GOT3 (cell line): ENCODE data around the gene ACTRT3.

Experiments used
- DNase-seq: peaks from one replicate; lab custom pipeline; 2025; ENCODE audit warnings: mixed read lengths; lab: John Stamatoyannopoulos, UW

Gene ACTRT3

DNA sequence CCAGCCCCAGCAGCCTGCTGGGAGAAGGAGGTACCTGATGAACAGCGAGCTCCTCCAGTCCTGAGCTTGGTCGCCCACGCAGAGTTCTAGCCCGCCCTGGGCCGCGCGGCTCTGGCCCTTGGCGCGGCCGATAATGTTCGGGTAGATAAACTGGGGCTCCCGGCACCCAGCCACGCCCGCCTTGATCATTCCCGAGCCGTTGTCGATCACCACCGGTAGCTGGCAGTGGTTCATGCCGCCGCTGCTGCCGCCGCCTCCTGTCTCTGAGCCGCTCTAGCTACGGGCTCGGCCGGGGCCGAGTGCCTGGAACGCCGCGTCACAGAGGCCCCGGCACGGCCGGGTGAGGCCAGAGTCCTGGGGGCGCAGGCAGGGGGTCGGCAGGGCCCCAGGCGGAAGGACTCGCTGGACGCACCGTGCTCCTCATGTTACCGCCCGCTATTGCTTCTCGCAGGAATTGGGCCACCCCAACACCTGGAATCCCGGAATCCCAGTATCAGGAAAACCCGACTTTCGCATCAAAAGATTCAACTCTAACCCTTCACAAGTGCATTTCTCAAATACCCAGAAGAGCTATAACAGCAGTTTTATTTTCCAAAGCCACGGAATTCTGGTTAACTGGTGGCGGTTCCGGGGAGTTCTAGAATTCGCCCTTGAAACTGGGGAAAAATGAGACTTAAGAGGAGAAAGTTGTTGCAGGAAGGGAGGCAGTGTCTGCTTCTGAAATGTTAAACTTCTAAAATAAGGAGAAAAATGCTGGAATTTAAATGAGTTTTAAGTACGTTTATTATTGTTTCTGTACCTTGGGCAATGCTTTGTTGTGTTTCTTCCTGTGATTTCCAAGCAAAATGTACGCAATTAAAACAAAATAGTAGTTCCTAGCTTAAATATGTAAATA is at the start of gene ACTRT3:
Gene ACTRT3, minus strand, starts transcription at position 275 of the 895 bp plus-strand sequence. Its CDS starts 41 bp downstream, at position 234.
- DNase-seq: peak; percentile 52

DNA sequence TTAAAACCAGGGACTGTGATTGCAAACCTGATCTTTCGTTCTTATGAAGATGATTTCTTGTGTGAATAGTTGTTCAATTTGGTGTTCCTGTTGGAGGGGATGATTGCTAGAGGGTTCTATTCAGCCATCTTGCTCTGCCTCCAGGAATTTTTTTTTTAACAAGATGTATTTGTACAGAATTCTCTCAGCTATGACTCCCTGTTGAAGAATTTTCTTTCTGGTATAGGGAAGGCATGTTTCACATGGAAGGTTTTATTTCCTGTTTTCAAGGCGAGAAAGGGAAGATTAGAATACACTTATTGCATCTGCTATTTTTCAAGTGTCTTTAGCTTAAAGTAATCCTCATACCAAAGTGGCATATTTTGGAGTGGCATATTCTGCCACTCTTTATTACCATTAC is 49.0 kb upstream of the ACTRT3 start:
- no peak for DNase-seq

DNA sequence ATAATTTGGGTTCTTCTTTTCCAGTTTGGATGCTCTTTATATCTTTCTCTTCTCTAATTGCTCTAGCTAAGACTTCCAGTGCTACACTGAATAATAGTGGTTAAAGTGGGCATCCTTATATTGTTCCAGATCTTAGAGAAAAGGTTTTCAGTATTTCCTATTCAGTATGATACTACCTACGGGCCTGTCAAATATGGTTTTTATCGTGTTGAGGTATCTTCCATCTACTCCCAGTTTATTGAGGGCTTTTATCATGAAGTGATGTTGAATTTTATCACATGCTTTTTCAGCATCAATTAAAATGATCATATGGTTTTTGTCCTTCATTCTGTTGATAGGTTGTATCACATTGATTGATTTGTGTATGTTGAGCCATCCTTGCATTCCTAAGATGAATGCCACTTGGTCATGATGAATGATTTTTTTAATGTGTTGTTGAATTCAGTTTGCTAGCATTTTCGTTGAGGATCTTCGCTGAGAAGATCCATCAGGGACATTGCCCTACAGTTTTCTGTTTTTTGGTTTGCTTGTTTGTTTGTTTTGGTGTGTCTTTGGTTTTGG is 46.3 kb upstream of the ACTRT3 start:
- DNase-seq: no peak

DNA sequence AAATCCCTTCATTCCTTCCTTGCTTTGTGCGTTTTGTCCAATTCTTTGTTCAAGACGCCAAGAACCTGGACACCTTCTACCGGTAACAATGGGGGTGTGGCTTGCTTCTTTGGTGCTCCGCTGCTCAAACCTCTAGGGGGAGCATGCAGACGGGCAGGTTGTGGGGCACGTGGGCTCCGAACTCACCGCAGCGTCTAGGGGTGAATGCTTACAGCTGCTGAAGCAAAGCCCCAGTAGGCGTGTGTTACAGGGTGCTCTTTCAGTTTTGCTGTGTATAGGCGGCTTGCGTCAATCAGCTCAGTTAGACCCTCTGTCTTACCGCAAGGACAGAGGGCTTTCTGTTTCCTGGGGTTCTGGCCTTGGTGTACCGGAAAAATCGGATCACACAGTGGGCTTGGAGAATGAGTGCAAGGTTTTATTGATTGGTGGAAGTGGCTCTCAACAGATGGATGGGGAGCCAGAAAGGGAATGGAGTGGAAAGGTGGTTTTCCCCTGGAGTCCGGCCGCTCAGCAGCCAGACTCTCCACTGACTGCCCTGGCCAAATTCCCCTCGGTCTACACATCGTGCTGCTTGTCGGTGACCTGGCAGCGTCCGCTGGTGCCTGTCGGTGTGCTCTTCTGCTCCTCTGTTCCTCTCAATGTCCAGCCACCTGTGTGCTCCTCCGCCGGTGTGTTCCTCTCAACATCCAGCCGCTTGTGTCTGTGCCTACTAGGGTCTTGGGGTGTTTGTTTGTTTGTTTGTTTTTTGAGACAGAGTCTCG is 44.6 kb upstream of the ACTRT3 start:
- DNase-seq: no peak

DNA sequence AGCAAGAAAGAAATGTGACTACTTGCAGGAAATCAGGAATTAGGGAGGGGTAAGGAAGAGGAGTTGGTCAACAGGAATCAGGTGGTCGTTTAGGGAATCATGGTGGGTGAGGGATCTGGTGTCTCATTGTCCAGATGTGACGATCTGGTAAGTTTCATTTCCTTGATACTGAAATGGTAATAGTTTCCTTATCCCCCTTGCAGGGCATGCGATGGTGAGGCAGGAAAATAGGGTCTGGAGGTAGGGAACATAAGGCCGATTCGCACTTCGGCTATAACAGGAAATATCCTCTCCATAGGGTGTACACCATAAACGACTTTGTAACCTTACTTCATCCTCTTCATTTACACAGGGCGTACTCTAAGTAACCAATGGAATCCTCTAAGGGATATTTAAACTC is 43.9 kb upstream of the ACTRT3 start:
- DNase-seq: no peak

DNA sequence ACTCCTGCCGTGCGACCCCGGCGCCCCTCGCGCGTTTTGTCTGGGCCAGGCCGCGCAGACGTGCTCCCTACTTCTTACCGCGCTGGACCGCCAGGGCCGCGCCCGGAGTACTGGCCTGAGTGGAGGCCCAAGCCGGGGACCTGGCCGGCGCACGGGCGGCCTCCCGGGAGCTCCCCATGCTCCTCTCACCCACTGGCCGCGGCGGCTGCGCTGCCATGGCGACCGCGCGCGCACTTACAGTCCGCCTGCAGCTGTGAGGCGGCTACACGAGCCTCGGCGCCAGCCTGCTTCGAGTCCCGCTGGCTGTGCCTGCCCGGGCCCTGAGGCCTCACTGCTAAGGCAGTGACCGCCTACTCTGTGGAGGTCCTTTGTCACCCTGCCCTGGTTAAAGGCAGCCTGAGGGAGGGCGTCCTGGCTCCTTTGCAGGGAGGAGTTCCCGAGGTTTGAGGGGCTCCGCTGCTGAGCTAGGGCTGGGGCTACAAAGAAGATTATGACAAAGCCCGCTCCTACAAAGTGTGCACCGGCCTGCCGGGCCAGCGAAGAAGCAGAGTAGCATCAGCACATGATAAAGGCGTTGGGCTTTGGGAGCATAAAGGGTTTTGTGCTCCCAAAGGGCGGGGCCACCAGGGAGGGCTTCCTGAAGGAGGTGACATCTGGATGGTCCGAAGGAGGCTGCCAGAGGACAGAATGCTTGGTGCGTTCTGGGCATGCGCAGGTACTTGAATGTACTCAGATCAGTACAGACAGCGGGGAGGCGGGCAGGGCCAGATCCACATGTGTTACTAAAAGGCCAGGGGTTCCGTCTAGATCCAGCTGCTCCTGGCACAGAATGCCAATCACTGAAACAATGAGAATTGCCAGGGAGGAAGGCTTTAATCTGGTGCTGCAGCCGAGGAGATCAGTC is 43.2 kb upstream of the ACTRT3 start, which contains the start of the genes LRRC34 and LRRIQ4:
Gene LRRC34, minus strand, starts transcription at position 573 of the 904 bp plus-strand sequence. Its CDS starts 356 bp downstream, at position 217.
Gene LRRIQ4, plus strand, starts transcription at position 539 of the 904 bp plus-strand sequence. CDS start 9,052 bp downstream, outside the sequence.
- DNase-seq: peak; percentile 52

DNA sequence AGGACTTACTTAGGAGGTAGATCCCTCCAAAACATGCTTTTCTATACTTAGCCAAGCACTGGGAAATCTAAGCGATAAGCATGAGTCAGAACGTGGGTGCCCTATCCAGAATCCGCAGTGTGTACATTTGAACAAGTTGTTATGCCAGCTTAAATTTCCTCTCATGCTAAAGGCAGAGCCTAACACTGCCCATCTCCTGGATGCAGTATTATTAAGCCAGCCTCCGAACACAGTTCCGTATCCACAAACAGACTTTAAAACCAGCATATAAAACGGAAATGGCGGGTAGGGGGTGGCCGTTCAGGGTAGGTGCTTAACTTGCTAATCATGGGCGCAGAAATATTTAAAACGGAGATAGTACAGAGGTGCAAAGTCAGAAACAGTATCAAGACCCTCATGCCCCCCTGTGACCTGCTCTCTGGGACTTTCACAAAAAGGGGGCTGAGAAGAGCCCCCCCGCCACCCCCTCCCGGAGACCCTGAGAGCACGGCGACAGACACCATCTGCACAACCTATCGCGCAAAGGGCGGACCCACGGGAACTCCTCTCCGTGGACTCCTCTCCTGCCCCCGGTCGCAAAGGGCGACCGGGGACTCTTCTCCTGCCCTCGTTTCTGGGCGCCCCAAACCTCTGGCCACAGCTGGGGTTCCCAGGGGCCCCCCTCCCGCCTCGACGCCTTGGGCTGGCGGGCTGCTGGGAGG is 42.4 kb upstream of the ACTRT3 start:
- DNase-seq: no peak

DNA sequence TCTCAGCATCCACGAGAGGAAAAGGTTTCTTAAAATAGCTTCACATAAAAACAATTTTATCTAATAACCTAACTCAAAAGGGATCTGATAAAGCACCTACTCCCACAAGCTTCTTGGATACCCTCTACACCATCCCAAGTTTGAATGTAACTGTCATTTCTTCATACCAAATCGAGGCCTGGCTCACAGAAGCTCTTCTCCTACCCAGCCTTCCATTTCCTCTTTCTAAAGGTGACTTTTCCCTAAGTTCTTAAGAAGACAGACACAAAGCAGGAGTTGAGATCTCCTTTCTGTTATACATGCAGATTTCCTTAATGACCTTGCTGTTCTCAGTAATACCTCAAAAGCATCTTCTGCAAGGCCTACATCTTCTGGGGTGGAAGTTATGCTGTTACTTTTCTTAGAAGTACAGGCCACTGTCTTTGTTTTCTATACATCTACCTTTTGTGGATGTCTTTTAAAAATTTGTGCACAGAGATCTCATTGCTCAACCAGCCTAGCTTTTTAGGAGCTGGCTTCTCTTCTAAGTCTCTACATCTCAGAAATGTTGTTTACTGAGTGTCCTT is 40.0 kb upstream of the ACTRT3 start:
- no peak for DNase-seq

DNA sequence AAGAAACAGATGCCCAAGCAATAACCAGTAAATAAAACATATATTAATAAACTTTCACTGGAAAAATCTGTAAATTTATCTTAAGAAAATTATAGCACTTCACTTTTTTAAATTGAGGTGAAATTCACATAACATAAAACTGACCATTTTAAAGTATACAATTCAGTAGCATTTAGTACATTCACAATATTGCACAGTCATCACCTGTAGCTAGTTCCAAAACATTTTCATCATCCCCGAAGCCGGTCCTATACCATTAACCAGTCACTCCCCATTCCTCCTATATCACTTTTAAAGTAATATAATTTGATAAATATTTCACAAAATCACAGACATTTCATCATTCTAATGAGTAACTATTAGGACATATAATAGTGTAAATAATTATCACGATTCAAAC is 35.3 kb upstream of the ACTRT3 start:
- no peak for DNase-seq

DNA sequence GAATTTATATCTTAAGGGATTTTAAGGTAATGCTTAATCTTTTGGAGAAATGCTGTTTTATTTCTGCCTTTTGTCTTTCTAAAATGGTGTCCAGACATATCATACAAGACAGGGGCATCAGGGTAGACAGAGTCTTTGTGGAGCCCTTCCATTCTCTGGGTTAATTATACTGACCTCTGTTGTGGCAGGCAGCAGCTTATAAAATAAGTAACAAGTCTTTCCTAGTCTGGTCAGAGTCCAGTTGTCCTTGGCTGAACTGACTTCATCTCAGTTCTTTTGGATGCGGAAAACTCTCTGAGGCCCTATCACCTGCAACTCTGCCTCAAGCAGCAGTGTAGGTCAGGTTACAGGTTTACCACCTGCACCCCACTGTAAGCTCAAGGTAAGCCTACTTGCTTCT is 23.0 kb upstream of the ACTRT3 start:
- DNase-seq: no peak

DNA sequence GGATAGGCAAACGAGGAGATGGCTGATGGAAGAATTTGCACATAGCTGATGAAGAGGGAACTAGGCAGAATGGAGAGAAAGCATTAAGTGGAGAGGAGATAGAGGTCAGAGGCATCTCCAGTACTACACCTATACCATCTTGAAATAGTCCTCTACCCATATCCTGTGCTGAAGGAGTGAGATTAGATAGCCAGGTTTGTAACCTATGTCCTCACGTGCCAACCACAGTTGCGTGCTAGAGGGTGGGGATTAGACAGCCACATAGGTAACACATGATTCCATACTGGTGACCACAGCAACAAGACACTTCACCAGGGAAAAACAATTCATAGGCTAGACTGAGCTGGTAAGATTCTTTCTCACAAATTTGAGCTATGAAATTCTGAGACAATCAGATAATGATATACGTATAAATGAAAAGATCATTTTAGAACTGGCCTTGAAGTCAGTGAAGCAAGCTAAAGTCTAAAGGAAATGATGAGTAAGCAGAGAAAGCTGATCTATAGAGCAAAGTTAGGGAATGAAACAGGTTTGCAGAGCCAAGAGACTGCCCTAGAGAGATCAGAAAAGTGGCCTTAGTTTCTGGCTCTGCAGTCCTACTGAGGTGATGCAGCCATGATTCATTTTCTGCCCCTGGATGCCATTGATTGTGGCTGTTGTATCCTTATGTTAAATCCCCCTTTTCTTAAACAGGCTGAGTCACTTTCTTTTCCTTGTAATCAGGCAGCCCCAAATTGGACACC is 21.5 kb upstream of the ACTRT3 start:
- DNase-seq: no peak

DNA sequence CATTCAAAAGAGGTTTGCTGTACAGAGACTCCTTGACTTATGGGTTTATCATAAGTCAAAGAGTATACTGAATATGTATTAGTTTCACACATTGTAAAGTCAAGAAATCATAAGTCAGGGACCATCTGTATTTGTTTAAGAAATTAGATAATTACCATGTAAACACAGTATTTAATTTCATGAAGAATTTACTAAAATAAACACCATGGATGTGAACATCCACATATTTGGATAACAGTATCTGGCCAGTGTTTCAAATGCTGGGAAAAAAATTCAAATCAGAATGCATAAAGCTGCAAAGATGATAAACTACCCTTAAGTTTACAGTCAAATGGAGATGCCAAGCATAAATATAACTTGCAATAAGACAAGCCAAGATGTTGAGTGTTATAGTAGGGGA is 20.9 kb upstream of the ACTRT3 start:
- DNase-seq: no peak

DNA sequence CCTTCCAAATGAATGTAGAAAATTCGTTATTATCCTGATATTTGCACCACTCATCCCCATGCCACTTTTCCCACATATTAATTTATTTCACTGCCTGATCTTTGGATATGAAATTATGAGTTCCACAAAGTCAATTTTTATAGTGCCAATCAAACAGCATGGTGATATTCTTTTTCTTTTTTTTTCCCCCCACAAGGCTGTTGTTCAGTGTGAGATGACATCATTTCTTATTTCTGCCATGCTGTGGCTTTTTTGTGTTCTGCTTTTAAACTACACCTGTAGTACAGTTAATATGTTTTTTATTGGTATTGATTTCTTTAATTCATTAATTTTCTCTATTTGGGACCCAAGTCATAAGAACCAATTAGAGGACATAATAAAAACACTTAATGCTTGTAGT is 18.4 kb upstream of the ACTRT3 start:
- no peak for DNase-seq

DNA sequence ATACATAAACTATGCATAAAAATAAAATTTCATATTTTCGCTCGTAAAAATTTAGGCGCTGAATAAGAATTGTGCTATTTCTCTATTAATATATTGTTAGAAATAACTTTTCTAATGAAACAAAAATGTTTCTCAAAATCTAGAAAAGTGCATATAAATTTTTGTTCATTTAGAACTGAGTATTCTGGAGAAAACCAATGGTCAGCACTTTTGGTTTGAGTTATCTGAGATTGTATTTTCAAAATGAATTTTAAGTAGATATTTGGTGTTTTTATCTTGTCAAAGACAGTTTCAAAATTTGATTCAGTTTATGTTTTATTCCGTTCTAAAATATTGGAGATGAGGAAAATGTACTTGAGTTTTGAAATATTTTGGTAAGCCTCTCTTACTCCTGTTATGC is 17.8 kb upstream of the ACTRT3 start:
- no peak for DNase-seq

DNA sequence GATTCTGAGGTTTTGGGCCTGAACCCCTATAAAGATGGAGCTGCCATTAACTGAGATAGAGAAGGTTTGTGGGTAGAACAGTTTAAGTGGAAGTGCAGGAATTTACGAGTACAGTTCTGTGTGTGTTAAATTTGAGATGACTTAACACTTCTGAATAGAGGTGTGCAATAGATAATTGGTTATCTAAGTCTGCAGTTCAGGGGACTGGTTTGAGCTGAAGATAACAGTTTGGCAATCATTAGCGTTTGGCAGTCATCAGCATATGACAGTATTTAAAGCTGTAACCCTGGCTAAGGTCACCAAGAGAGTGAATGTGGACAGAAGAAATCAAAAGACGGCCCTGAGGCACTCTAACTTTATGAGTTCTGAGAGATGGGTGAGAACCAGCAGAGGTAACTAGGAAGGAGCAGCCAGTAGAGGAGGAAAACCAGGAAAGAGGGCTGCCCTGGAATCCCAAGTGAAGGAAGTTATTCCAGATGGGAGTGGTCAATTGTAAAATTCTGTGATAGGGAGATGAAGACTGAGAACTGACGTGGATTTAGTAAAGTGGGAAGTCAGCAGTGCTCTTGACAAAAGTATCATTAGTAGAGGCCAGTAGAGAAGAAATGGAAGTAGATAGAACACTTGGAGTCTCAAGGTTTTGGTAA is 12.0 kb upstream of the ACTRT3 start:
- DNase-seq: no peak

DNA sequence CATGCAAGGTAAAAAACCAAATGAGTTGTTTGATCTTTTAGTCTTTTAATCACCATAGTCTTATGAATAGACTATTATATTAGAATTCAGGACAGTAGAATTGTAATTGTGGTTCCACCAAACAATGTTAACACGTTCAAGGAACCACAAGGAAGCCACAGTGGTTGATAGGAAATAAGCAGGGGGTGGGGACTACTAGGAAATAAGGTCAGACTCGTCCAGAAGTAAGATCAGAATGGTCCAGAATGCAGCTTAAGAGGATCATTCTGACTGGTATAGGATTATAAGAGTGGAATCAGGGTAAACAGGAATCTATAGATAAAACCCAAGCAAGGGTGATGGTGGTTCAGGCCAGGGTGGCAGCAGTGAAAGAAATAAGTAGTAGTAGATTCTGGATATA is 11.4 kb upstream of the ACTRT3 start:
- no peak for DNase-seq

DNA sequence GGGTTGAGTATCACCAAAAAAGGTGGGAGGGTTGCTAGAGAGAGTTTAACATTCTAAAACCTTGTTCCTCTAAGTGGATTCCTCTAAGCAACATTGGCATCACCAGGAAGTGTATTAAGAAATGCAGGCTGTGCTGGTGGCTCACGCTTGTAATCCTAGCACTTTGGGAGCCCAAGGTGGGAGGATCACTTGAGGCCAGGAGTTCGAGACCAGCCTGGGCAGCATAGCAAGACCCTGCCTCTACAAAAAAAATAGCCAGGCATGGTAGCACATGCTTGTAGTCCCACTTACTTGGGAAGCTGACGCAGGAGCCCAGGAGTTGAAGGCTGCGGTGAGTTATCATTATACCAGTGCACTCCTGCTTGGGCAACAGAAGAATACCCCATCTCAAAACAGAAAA is 8.5 kb upstream of the ACTRT3 start:
- no peak for DNase-seq

DNA sequence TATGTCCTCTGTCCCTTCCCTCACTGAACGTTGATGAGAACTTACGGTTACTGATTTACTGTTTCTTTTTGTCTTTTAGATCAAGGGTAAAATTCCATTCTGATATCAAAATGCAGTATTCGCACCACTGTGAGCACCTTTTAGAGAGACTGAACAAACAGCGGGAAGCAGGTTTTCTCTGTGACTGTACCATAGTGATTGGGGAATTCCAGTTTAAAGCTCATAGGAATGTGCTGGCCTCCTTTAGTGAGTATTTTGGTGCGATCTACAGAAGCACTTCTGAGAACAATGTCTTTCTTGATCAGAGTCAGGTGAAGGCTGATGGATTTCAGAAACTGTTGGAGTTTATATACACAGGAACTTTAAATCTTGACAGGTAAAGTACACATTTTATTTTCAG is 4.8 kb upstream of the ACTRT3 start:
- DNase-seq: no peak
